SK-N-MC (cell line): Measurements from ENCODE around the gene PITRM1.

ENCODE experiments used
- EZH2 ChIP-seq: fragments of 200-600 bp; sonication (generic); IDR thresholded peaks from one replicate; pipeline ENCODE4 v1.6.1; 2017; ENCODE audit warnings: antibody characterized with exemption
- POLR2AphosphoS5 ChIP-seq: IDR thresholded peaks from 2 replicates; pipeline ENCODE4 v1.6.1; 2012; ENCODE audit warnings: mild to moderate bottlenecking, low read depth, low read length, borderline replicate concordance

DNA sequence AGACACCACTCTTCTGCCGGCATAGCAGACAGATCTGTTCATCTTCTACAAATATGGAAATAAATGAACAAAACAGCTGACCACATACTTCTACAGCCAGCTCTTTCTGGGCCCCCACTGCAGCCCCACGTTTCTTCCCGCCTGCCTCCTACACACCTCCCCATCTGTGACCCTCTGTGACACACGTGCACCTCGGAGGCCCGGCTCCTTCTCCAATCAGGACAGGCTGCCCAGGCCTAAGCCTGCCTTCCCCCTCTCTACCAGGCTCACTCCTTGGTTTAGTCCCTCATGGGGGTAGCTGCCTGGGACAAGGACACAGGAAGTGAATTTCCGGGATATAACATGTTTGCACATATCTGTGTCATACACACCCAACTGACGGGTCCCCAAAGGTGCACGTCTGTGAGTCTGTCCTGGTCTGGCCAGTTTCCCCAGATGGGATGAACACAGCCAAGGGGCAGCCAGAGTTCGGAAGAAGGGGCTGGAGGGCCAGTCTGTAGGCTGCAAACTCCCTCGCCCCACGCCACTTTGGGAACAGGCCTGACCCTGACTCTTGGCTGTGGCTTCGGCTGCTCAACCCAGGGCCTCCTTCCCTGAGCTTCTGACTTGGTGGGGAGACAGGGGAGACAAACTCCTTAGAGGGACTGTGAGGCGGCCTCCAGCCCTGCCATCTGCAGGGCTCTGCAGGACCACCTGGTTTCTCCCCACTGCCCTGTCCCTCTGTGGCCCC, 30.3 kb downstream of the PITRM1 start:
- TF ChIP-seq EZH2 (no peak), POLR2AphosphoS5 (no peak)
